ENCODE data around the gene BMP6. TPM values are rescaled to one million over a fixed set of nuclear protein-coding genes. Genes with fewer than 3 reads are reported as not detected.

The BMP6 gene
- total and polyA plus RNA-seq, 2 of the 8 experiments (the other 6 are each of a cell fraction or from before 2014, with no cell fraction given), result 2.0 to 2.1 TPM

GRCh38 chr6:7818257-7819214 lies 92.6 kb downstream of the BMP6 start:
- Histone ChIP-seq H3K79me2 (ENCODE audit: control insufficient read depth in 1 of 2, insufficient read depth in 2 of 2, low read length in 2 of 2) (0 out of 4 replicates have a peak, but pooled peaks cover 0 to 3% of the 10 kb centered on the region in 2 experiments), H3K4me2 (ENCODE audit: insufficient read depth in 1 of 2, low read depth in 2 of 2, low read length in 2 of 2) (no peak overlapping the region), H4K91ac (replicated peaks; ENCODE audit: insufficient read length, low read length) (no peak overlapping the region), H2BK20ac (ENCODE audit: low read length) (peak overlapping the region; percentile 40; the same call in 1 of the 2 replicates), H2BK12ac (ENCODE audit: low read depth, low read length) (no peak overlapping the region), H3K18ac (ENCODE audit: extremely low read depth, low read length) (no peak overlapping the region), H3K23me2 (ENCODE audit: low read depth, low read length) (no peaks in the 10 kb centered on the region), H3K23ac (ENCODE audit: insufficient read length) (no peak overlapping the region), H3K9me3 (ENCODE audit: insufficient read depth in 2 of 2, low read depth in 1 of 2, low read length in 1 of 2) (no peaks in the 10 kb centered on the region), H3K14ac (ENCODE audit: insufficient read length) (no peak overlapping the region), H2BK120ac (replicated peaks; ENCODE audit: low read depth, low read length) (no peak overlapping the region), H2AFZ (ENCODE audit: low read length) (no peak overlapping the region), H3K27ac (ENCODE audit: low read depth, low read length) (no peak overlapping the region), H3K79me1 (ENCODE audit: low read depth, low read length) (no peaks in the 10 kb centered on the region), H4K20me1 (replicated peaks in 1 of 2; ENCODE audit: control insufficient read depth in 1 of 2, insufficient read depth in 2 of 2, low read length in 2 of 2) (no peaks in the 10 kb centered on the region), H3K27me3 (replicated peaks in 1 of 4; ENCODE audit: control insufficient read depth in 3 of 4, extremely low read depth in 1 of 4, insufficient read depth in 3 of 4, low read length in 3 of 4) (no peaks in the 10 kb centered on the region), H3K4me3 (ENCODE audit: extremely low read depth in 1 of 4, insufficient read depth in 2 of 4, low read depth in 3 of 4, low read length in 4 of 4) (no peak overlapping the region), H2BK5ac (ENCODE audit: low read depth, low read length) (no peak overlapping the region), H3K56ac (replicated peaks; ENCODE audit: insufficient read length, low read depth, low read length) (no peak overlapping the region), H2BK15ac (ENCODE audit: low read length) (no peak overlapping the region), H4K5ac (ENCODE audit: insufficient read length, low read depth, low read length) (no peak overlapping the region), H4K8ac (ENCODE audit: extremely low read depth, insufficient read depth, low read length) (no peak overlapping the region), H3K4me1 (replicated peaks in 1 of 4; ENCODE audit: control insufficient read depth in 3 of 4, insufficient read depth in 4 of 4, low read length in 3 of 4) (no peaks in the 10 kb centered on the region), H3K9ac (replicated peaks in 1 of 4; ENCODE audit: extremely low read depth in 1 of 4, low read depth in 3 of 4, low read length in 3 of 4) (no peak overlapping the region), H2AK5ac (ENCODE audit: low read depth, low read length) (no peak overlapping the region), H3K4ac (replicated peaks; ENCODE audit: insufficient read length, low read depth, low read length) (no peak overlapping the region), H3K36me3 (ENCODE audit: control insufficient read depth in 2 of 4, insufficient read depth in 4 of 4, low read length in 3 of 4) (no peaks in the 10 kb centered on the region)
- no peak for DNase-seq (ENCODE audit: low read depth in 1 of 2, low spot score in 2 of 2)
- CTCF ChIA-PET (ENCODE audit: partially characterized antibody), result interaction anchor here (0.6 to 1.1 kb wide), 4 partner anchors 10 to 144 kb away, joined by 3 to 5 read pairs (median 3); no protein-coding TSS in a partner anchor
- POLR2A ChIA-PET (ENCODE audit: partially characterized antibody), result interaction anchor here (0.8 kb wide), 1 partner anchor 146 kb away, joined by 5 read pairs; no protein-coding TSS in a partner anchor
- TF ChIP-seq POLR2A (IDR thresholded peaks at IDR 0.05; ENCODE audit: control extremely low read depth in 1 of 2, low read depth in 2 of 2, low read length in 2 of 2), result no peak
- no peak for TF ChIP-seq TAF1 (IDR thresholded peaks at IDR 0.05; ENCODE audit: low read depth, low read length)
- no peak for TF ChIP-seq ASH2L (IDR thresholded peaks at IDR 0.05; ENCODE audit: low read length)
- no peak for TF ChIP-seq POLR2AphosphoS5 (IDR thresholded peaks at IDR 0.05; ENCODE audit: low read depth, low read length)
- no peak for TF ChIP-seq SIX5 (IDR thresholded peaks at IDR 0.05; ENCODE audit: low read depth, low read length)
- no peak for TF ChIP-seq USF2 (IDR thresholded peaks at IDR 0.05; ENCODE audit: low read length)
- no peak for TF ChIP-seq MAX (IDR thresholded peaks at IDR 0.05)
- TF ChIP-seq SP1 (IDR thresholded peaks at IDR 0.05; ENCODE audit: low read depth, low read length), result no peak
- TF ChIP-seq NRF1 (IDR thresholded peaks at IDR 0.05; ENCODE audit: low read depth, low read length), result no peak
- TF ChIP-seq CBX5 (IDR thresholded peaks at IDR 0.05; ENCODE audit: low read depth, low read length), result no peak
- TF ChIP-seq HDAC6 (IDR thresholded peaks at IDR 0.05; ENCODE audit: low read depth, low read length), result no peak
- no peak for FAIRE-seq
- 87% methylated on average over 13 of the region's 13 CpGs; no CpG with 5 or more reads in 1 of the 2 experiments for WGBS, 2 experiments (ENCODE audit: extremely low coverage in 1 of 2, insufficient coverage in 1 of 2, insufficient read length in 1 of 2, insufficient replicate concordance in 2 of 2, low coverage in 1 of 2, low lambda C conversion rate in 2 of 2, missing lambda C conversion rate in 1 of 2)

Measured in H1 (cell line).